ENCODE results near the gene JARID2.

DNA sequence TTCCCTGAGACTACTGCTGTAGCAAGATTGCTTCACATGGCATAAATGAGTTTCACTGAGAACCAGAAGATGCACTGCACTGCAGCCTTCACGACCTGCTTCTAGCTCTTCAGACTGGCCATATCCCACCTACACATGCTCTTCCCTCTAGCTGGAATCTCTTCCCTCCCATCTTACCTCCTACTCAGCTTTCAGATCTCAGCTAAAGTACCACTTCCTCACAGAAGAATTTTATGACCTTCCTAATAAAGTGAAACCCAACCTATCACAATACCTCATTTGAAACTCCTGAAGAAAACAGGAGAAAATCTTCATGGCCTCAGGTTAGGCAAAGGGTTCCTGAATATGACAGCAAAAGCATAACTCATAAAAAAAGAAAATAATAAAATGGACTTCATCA lies 317.1 kb downstream of the JARID2 start:
- no peak for TF ChIP-seq POLR2A (IDR thresholded peaks at IDR 0.05)
- TF ChIP-seq, protein P1, sequence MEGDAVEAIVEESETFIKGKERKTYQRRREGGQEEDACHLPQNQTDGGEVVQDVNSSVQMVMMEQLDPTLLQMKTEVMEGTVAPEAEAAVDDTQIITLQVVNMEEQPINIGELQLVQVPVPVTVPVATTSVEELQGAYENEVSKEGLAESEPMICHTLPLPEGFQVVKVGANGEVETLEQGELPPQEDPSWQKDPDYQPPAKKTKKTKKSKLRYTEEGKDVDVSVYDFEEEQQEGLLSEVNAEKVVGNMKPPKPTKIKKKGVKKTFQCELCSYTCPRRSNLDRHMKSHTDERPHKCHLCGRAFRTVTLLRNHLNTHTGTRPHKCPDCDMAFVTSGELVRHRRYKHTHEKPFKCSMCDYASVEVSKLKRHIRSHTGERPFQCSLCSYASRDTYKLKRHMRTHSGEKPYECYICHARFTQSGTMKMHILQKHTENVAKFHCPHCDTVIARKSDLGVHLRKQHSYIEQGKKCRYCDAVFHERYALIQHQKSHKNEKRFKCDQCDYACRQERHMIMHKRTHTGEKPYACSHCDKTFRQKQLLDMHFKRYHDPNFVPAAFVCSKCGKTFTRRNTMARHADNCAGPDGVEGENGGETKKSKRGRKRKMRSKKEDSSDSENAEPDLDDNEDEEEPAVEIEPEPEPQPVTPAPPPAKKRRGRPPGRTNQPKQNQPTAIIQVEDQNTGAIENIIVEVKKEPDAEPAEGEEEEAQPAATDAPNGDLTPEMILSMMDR (IDR thresholded peaks at IDR 0.05): no peak
